ENCODE results near the gene DHTKD1.
"Not testable (repeated sequence)": the region's sequence is repeated elsewhere in the genome, so short reads cannot be mapped to it uniquely, and the experiment has no call there.

The DHTKD1 gene

DNA sequence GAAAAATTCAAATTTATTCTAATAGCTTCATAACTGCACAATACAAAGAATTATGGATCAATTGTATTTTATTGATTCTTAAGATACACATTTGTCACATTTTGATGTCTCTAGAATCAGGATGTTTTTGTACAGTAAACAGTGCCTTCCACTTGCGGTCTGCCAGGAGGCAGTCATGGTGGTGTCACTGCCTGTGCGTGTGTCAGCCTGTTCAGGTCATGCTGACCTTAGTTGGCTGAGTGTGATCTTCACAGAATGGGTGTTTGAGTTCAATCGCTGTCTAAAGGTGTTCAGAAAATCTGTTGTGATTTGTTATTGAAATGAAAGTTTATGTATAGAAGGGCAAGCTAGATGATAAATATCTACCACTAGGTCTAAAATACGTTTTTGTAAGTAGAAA is 81.4 kb downstream of the DHTKD1 start:
- Histone ChIP-seq H3K4me2 (no peak overlapping the region), H3K4me3 (no peak overlapping the region), H4K20me1 (no peaks in the 10 kb centered on the region), H3K9me3 (replicated peaks in 1 of 11) (no peaks in the 10 kb centered on the region), H3K27me3 (no peaks in the 10 kb centered on the region), H3K4me1 (no peaks in the 10 kb centered on the region), H3K27ac (no peak overlapping the region), H3K9ac (no peak overlapping the region), H3K36me3 (peaks cover 59 to 95% (median 82%) of the 10 kb centered on the region in 11 experiments)
- no peak for TF ChIP-seq Cebpa-rat (IDR thresholded peaks at IDR 0.05)

DNA sequence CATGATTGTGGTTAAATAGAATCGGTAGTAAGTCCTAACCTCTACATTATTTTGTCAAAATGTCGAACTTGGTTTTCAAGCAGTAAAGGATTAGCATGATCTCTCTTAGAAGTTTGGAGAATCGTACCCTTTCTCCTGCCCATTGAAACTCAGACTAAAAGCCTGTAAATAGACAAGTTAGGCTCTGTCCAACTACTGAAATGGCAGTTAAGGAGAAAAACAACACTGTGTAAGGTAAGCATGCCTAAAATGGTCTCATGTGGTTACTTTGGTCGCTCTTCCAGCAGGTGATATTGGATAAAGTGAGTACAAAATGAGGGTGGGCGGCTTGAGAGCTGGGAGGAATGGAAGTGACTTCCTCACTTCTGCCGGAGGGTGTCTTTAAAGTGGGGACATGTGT is 85.8 kb downstream of the DHTKD1 start:
- Histone ChIP-seq H3K4me2 (no peak overlapping the region), H3K9me3 (replicated peaks in 1 of 11) (no peaks in the 10 kb centered on the region), H4K20me1 (no peaks in the 10 kb centered on the region), H3K27me3 (no peaks in the 10 kb centered on the region), H3K4me3 (no peak overlapping the region), H3K36me3 (peaks cover 58 to 95% (median 88%) of the 10 kb centered on the region in 11 experiments), H3K9ac (no peak overlapping the region), H3K27ac (no peak overlapping the region), H3K4me1 (no peaks in the 10 kb centered on the region)
- no peak for TF ChIP-seq Cebpa-rat (IDR thresholded peaks at IDR 0.05)

DNA sequence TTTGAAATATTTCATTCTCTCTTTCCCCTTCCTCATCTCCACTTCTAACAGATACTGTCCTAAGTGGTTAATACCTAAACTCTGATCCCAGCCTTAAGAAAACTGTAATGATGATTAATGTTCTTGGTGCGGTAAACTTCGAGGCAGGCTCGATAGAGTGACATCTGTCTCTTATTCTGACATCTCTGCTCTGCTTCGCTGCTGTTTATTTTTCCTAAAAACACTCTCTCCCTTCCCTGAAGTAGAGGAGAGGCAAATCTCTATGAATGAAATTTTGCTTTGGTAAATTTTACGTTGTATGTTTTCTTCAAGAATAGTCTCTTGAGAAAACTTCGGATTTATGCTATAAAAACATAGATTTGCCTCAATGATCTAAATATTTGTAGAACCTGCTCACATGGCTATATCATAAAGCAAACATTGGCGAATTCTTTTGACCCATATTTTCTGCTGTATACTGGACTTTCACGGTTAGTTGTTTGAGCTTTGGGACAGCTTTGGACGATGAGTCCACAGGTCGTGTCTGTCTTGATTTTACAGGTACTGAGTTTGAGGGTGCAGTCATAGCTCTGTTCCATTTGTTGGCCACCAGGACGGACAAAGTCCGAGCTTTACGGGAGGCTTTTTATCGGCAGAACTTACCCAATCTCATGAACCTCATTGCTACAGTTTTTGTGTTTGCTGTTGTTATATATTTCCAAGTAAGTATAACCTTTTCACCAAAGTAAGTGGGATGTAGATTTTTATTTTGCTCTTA is 87.8 kb downstream of the DHTKD1 start:
- Histone ChIP-seq H3K27me3 (no peaks in the 10 kb centered on the region), H3K4me2 (no peak overlapping the region), H3K27ac (no peak overlapping the region), H3K9me3 (replicated peaks in 1 of 11) (no peaks in the 10 kb centered on the region), H3K9ac (no peak overlapping the region; a peak in 1 of 22 replicates), H3K4me3 (no peak overlapping the region), H3K36me3 (peaks cover 62 to 95% (median 86%) of the 10 kb centered on the region in 11 experiments), H4K20me1 (no peaks in the 10 kb centered on the region), H3K4me1 (no peaks in the 10 kb centered on the region)
- TF ChIP-seq Cebpa-rat (IDR thresholded peaks at IDR 0.05), result no peak

DNA sequence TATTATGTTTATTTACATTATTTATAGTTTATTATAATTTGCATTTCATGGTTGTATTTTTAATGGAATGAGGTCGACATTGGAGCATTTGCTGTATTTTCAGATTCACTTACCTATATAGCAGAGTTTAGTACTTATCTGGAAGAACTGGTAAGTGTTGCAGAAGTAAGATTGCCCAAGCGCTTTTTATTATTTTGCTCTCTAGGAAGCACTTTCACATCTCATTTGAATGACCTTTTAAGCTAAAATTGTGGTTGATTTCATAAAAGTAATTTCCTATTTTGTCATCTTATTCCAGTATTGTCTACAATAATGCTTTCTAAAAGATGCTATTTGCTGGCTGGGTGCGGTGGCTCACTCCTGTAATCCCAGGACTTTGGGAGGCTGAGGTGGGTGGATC is 89.4 kb downstream of the DHTKD1 start:
- Histone ChIP-seq H4K20me1 (no peaks in the 10 kb centered on the region), H3K27ac (no peak overlapping the region), H3K36me3 (peaks cover 69 to 99% (median 90%) of the 10 kb centered on the region in 11 experiments), H3K9ac (no peak overlapping the region), H3K4me2 (no peak overlapping the region), H3K9me3 (replicated peaks in 1 of 11) (no peaks in the 10 kb centered on the region), H3K4me3 (no peak overlapping the region), H3K4me1 (no peaks in the 10 kb centered on the region), H3K27me3 (no peaks in the 10 kb centered on the region)
- TF ChIP-seq Cebpa-rat (IDR thresholded peaks at IDR 0.05), result no peak

DNA sequence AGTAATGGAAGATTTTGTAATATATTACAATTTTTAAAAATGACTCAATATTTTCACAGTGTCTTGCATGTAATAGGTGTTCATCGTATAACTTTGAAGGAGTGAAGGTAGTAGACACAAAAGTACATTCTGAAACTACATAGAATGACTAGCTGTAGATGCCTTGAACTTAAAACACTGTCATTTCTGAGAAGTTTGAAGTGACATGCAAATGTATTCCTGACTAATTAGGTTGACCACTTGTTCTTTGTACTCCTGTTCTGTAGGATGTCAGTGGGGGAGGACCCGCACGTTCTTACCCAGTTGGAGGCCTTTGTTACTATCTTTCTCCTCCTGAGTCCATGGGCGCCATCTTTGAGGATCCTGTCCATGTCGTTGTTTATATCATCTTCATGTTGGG is 91.9 kb downstream of the DHTKD1 start:
- Histone ChIP-seq H3K27me3 (no peaks in the 10 kb centered on the region), H3K9me3 (replicated peaks in 1 of 11) (no peaks in the 10 kb centered on the region), H3K9ac (no peak overlapping the region), H3K36me3 (peaks cover 78 to 100% (median 93%) of the 10 kb centered on the region in 11 experiments), H3K4me2 (no peak overlapping the region), H3K4me1 (no peaks in the 10 kb centered on the region), H3K4me3 (no peak overlapping the region), H4K20me1 (no peaks in the 10 kb centered on the region; a peak in 1 of 22 replicates), H3K27ac (no peak overlapping the region)
- TF ChIP-seq Cebpa-rat (IDR thresholded peaks at IDR 0.05), result no peak

DNA sequence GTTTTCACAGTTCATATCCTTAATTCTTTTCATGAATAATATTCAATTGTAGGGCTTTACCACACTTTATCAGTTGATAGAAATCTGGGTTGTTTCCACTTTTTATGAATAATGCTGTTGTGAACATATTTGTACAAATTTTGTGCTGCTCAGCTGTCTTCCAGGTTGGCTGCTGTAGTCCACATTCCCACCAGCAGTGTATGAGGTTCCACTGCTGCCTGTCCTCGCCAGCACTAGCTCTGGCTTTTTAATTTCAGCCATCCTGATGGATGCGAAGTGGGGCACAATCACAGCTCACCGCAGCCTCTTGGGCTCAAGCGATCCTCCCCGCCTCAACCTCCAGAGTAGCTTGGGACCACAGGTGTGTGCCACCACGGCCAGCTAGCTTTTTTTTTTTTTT is 94.2 kb downstream of the DHTKD1 start:
- Histone ChIP-seq H3K27ac (no peak overlapping the region), H3K36me3 (peaks cover 88 to 100% (median 94%) of the 10 kb centered on the region in 11 experiments), H4K20me1 (peaks cover 0 to 6% (median 0%) of the 10 kb centered on the region in 11 experiments; a peak in 1 of 22 replicates), H3K4me1 (no peaks in the 10 kb centered on the region), H3K27me3 (no peaks in the 10 kb centered on the region), H3K9me3 (replicated peaks in 1 of 11) (no peaks in the 10 kb centered on the region), H3K9ac (no peak overlapping the region), H3K4me2 (no peak overlapping the region), H3K4me3 (no peak overlapping the region)
- TF ChIP-seq Cebpa-rat (IDR thresholded peaks at IDR 0.05), result no peak

DNA sequence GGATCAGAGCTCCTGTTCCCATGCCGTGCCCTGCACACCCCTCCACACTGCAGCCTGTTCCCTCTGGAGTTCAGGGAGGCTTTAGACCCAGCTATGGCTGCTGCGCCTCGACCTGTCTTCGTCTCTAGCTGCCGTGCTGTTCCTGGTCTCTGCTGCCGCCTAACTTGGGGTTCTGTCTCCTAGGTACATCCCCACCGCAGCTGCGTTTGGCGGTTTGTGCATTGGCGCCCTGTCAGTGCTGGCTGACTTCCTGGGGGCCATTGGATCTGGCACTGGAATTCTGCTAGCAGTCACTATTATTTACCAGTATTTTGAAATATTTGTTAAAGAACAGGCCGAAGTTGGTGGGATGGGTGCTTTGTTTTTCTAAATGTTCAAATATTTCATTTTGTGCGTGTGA is 95.3 kb downstream of the DHTKD1 start:
- Histone ChIP-seq H3K9ac (no peak overlapping the region), H3K4me3 (no peak overlapping the region), H3K27me3 (no peaks in the 10 kb centered on the region), H3K4me1 (no peaks in the 10 kb centered on the region), H3K9me3 (replicated peaks in 1 of 11) (no peaks in the 10 kb centered on the region), H3K4me2 (no peak overlapping the region), H3K36me3 (peaks cover 89 to 100% (median 95%) of the 10 kb centered on the region in 11 experiments), H4K20me1 (peaks cover 0 to 6% (median 0%) of the 10 kb centered on the region in 11 experiments; a peak in 1 of 22 replicates), H3K27ac (no peak overlapping the region)
- TF ChIP-seq Cebpa-rat (IDR thresholded peaks at IDR 0.05), result no peak

DNA sequence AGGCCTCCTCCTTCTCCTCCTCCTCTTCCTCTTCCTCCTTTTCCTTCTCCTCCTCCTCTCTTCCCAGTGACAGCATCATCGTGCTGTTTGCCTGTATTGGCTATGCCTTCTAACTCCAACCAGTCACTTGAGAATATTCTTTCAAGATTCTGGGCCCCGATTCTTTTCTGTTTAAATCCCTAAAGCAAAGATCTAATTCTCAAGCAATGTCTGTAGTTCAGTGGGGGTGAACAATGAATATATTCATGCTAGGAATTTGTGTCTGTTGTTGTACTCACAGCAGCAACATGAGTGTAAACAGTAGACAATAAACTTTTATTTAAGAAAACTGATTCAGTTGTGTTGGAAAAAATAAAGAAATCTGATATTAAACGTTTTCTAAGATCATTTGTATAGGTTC is 96.3 kb downstream of the DHTKD1 start:
- H3K36me3 ChIP-seq, result peaks cover 89 to 100% (median 97%) of the 10 kb centered on the region in 11 experiments
- peaks cover 0 to 6% (median 0%) of the 10 kb centered on the region in 11 experiments; a peak in 1 of 22 replicates for H4K20me1 ChIP-seq
- H3K4me3 ChIP-seq, result no peak overlapping the region
- no peak for TF ChIP-seq Cebpa-rat (IDR thresholded peaks at IDR 0.05)
- no peaks in the 10 kb centered on the region for H3K27me3 ChIP-seq
- H3K4me1 ChIP-seq, result no peaks in the 10 kb centered on the region
- H3K4me2 ChIP-seq, result no peak overlapping the region
- H3K9me3 ChIP-seq (replicated peaks in 1 of 11), result no peaks in the 10 kb centered on the region
- H3K9ac ChIP-seq, result no peak overlapping the region
- H3K27ac ChIP-seq, result no peak overlapping the region

DNA sequence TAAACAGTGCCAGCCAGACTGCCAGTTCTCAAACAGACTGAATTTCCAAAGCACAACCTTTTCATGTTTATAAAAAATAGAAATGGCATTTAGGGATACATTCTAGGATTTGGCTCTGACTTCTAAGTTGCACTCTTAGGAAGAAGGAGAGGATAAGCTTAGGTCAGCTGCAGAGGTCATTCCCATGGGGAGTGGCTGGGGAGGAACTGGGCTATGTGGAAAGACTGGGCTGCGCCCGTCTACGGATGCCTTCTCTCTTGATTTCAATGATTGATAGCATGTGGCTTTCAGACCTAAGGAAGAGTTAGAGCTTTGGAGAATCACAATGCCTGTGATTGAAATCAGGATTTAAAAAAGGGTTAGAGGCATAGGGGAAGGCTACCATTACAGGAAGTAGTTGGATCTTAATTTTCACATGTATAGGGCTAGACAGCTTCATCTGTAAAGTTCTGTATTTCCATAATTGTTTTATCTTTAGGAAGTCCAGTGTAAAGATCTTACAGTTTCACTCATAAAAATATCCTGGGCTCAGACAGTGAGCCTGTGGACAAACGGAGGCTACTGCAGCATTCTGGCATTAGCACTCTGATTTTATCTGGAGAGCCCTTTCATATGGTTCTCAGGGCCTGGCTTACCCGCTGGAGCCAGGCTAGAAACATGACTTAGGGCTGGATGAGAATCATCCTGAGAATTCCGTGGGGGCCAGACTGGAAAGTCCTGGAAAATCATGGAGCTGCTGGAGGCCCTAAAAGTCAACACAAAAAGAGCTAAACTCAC is 97.4 kb downstream of the DHTKD1 start:
- H3K9ac ChIP-seq, result no peak overlapping the region
- TF ChIP-seq Cebpa-rat (IDR thresholded peaks at IDR 0.05), result no peak
- H3K36me3 ChIP-seq, result peaks cover 94 to 100% (median 100%) of the 10 kb centered on the region in 11 experiments
- no peaks in the 10 kb centered on the region for H3K4me1 ChIP-seq
- H3K27ac ChIP-seq, result no peak overlapping the region
- H3K27me3 ChIP-seq, result no peaks in the 10 kb centered on the region
- H3K9me3 ChIP-seq (replicated peaks in 1 of 11), result no peaks in the 10 kb centered on the region
- H3K4me2 ChIP-seq, result no peak overlapping the region
- H3K4me3 ChIP-seq, result no peak overlapping the region
- peaks cover 0 to 6% (median 0%) of the 10 kb centered on the region in 11 experiments; a peak in 1 of 22 replicates for H4K20me1 ChIP-seq

DNA sequence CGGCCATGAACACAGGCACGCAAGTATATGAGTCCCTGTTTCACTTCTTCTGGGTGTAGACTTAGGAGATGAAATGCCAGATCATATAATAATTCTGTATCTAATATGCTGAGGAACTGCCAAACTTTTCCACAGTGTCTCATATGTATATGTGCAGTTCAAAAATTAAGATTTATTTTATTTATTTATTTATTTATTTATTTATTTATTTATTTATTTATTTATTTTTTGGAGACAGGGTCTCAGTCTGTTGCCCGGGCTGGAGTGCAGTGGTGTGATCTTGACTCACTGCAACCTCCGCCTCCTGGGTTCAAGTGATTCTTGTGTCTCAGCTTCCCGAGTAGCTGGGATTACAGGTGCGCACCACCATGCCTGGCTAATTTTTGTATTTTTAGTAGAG is 102.8 kb downstream of the DHTKD1 start:
- H3K4me3 ChIP-seq; H3K4me1 ChIP-seq; H4K20me1 ChIP-seq; H3K27ac ChIP-seq; H3K9me3 ChIP-seq (replicated peaks in 1 of 11); H3K4me2 ChIP-seq; H3K9ac ChIP-seq; H3K27me3 ChIP-seq: not testable (repeated sequence)
- peaks cover 96 to 100% (median 100%) of the 10 kb centered on the region in 11 experiments for H3K36me3 ChIP-seq
